ENCODE measurements around the gene BTN2A1. TPM values are rescaled to one million over a fixed set of nuclear protein-coding genes. Genes with fewer than 3 reads are reported as not detected.

The BTN2A1 gene
- total RNA-seq, 1 donor from 2014 or later: 19.9 TPM

Other genes with a start within 250 kb of the BTN2A1 start
- gene BTN3A2, start 92.8 kb upstream of the BTN2A1 start, total RNA-seq: 45.3 and 51.8 TPM in 2 replicates
- 21.7 and 25.4 TPM in 2 replicates for gene BTN2A2, start 74.8 kb upstream of the BTN2A1 start, total RNA-seq
- gene BTN3A1, start 55.7 kb upstream of the BTN2A1 start, total RNA-seq: 28.2 and 30.6 TPM in 2 replicates
- gene BTN3A3, start 17.5 kb upstream of the BTN2A1 start, total RNA-seq: 30.7 and 32.5 TPM in 2 replicates
- gene BTN1A1, start 42.3 kb downstream of the BTN2A1 start, total RNA-seq: not detected in 2 replicates
- 77.6 and 86.8 TPM in 2 replicates for gene HMGN4, start 80.4 kb downstream of the BTN2A1 start, total RNA-seq
- 32.6 and 32.9 TPM in 2 replicates for gene ABT1, start 139.0 kb downstream of the BTN2A1 start, total RNA-seq
- gene ZNF322, start 201.8 kb downstream of the BTN2A1 start, total RNA-seq: 8.8 and 9.1 TPM in 2 replicates

Data from activated T-helper 1 cell treated with anti-CD3 and anti-CD28 coated beads, Interleukin-12 subunit alpha, Interleukin-12 subunit beta, Interleukin-2, Interleukin-4 antibody, amounts not matched to agents 30 ng/mL and 10 ng/mL and 1 ng/mL, durations not matched to agents 14 hours and 24 hours and 36 hours (primary cell).